GM12872 (cell line): ENCODE measurements around the gene XNDC1N.

Experiments
- CTCF ChIP-seq: IDR thresholded peaks from 3 replicates; pipeline ENCODE4 v1.5.1; 2011; ENCODE audit warnings: low read depth, mild to moderate bottlenecking, low read length, moderate library complexity; ENCODE audit not compliant: insufficient read depth

Gene XNDC1N

GRCh38 chr11:71962428-71963038 is 34.1 kb upstream of the XNDC1N start:
- no peak for TF ChIP-seq CTCF

- no peak for TF ChIP-seq CTCF
Measured at GRCh38 chr11:71955898-71956456, 27.6 kb upstream of the XNDC1N start.

- no peak for TF ChIP-seq CTCF
Measured at GRCh38 chr11:71951741-71952310, 23.4 kb upstream of the XNDC1N start.

GRCh38 chr11:71949034-71949433 is 20.6 kb upstream of the XNDC1N start:
- no peak for TF ChIP-seq CTCF

- TF ChIP-seq CTCF, result no peak
Measured at GRCh38 chr11:71948314-71949027, 20.1 kb upstream of the XNDC1N start.

- no peak for TF ChIP-seq CTCF
Measured at GRCh38 chr11:71947498-71947897, 19.1 kb upstream of the XNDC1N start.

GRCh38 chr11:71946144-71946571 is 17.8 kb upstream of the XNDC1N start:
- no peak for TF ChIP-seq CTCF
